Fibroblast of mammary gland (primary cell): Measurements from ENCODE around the gene CHD9NB.
A peak's percentile ranks its signal among the peaks of the same experiment; 100 is the strongest.

ENCODE experiments used
- DNase-seq: peaks from one replicate; pipeline ENCODE4 v3.0.0-alpha.2; 2010; ENCODE audit warnings: low read depth
- H3K4me3 ChIP-seq: 2 replicates; pipeline ENCODE4 v1.5.1; 2011; ENCODE audit warnings: low read depth, mild to moderate bottlenecking, low read length, moderate library complexity; ENCODE audit not compliant: control insufficient read depth
- CTCF ChIP-seq: conservative IDR thresholded peaks from 2 replicates; pipeline ENCODE4 v1.5.1; 2011; ENCODE audit warnings: low read depth, low read length, inconsistent platforms; ENCODE audit not compliant: control insufficient read depth, insufficient read depth

CHD9NB gene

GRCh38 chr16:53097190-53097589 is 44.5 kb upstream of the CHD9NB start:
- no peak for DNase-seq
- no peak for TF ChIP-seq CTCF
- no peak overlapping the region for H3K4me3 ChIP-seq

GRCh38 chr16:53094013-53094630 is 41.4 kb upstream of the CHD9NB start:
- H3K4me3 ChIP-seq = no peak overlapping the region
- no peak for TF ChIP-seq CTCF
- no peak for DNase-seq

GRCh38 chr16:53093162-53093744 is 40.6 kb upstream of the CHD9NB start:
- TF ChIP-seq CTCF = no peak
- no peak for DNase-seq
- H3K4me3 ChIP-seq = no peak overlapping the region

- DNase-seq = no peak
- TF ChIP-seq CTCF = no peak
- no peak overlapping the region for H3K4me3 ChIP-seq
These were observed 39.6 kb upstream of the CHD9NB start for GRCh38 chr16:53092284-53092683.

GRCh38 chr16:53091466-53092211 is 38.9 kb upstream of the CHD9NB start:
- TF ChIP-seq CTCF = no peak
- peak overlapping the region; percentile 22 for H3K4me3 ChIP-seq
- peak; percentile 99 for DNase-seq

- DNase-seq = peak; percentile 100
- H3K4me3 ChIP-seq = no peak overlapping the region
- no peak for TF ChIP-seq CTCF
These were observed 38.1 kb upstream of the CHD9NB start for GRCh38 chr16:53090591-53091411.
